Measurements from ENCODE around the gene PLXNB2. TPM values are rescaled to one million over a fixed set of nuclear protein-coding genes. Genes with fewer than 3 reads are reported as not detected.
A peak's percentile ranks its signal among the peaks of the same experiment; 100 is the strongest.

The PLXNB2 gene
- total and polyA plus RNA-seq, 4 donors: 123 to 310 (median 173) TPM

DNA sequence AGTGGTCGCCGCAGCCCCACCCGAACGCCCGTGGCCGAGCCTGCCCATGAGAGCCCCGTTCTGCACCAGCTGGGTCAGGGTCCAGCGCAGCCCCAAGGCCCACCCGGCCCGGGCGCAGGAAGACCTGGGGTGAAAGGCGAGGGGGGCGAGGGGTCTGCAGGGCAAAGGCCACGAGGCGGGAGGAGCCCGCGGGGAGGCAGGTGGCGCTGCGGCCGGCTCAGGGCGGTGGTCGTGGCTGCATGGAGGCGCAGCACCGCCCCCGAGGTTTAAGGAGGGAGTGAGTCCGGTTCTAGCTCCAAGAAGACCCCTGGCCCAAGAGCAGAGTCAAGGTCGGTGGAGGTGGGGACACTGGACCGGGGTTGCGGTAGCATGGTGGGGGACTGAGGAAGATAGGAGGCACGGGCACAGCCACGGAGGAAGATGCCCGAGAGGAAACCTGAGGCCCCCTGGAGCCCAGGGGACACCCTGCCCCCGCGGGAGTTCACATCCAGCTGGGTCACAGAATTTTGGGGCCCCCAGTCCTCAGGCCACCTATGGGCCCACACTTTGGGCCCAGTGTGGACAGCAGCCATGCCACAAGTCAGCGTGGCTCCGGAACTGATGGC is 55.9 kb downstream of the PLXNB2 start:
- H3K4me3 ChIP-seq: no peak overlapping the region
- peak overlapping the region in 1 of 2 donors; percentile 5 for H3K27ac ChIP-seq (ENCODE audit: low read depth in 1 of 2, low read length in 1 of 2)
- peaks cover 0 to 13% (median 10%) of the 10 kb centered on the region in 4 donors for H3K36me3 ChIP-seq (ENCODE audit: control insufficient read depth in 4 of 4, insufficient read depth in 4 of 4, low read length in 4 of 4)
- DNase-seq: no peak
- TF ChIP-seq, protein P1, sequence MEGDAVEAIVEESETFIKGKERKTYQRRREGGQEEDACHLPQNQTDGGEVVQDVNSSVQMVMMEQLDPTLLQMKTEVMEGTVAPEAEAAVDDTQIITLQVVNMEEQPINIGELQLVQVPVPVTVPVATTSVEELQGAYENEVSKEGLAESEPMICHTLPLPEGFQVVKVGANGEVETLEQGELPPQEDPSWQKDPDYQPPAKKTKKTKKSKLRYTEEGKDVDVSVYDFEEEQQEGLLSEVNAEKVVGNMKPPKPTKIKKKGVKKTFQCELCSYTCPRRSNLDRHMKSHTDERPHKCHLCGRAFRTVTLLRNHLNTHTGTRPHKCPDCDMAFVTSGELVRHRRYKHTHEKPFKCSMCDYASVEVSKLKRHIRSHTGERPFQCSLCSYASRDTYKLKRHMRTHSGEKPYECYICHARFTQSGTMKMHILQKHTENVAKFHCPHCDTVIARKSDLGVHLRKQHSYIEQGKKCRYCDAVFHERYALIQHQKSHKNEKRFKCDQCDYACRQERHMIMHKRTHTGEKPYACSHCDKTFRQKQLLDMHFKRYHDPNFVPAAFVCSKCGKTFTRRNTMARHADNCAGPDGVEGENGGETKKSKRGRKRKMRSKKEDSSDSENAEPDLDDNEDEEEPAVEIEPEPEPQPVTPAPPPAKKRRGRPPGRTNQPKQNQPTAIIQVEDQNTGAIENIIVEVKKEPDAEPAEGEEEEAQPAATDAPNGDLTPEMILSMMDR (IDR thresholded peaks at IDR 0.05; ENCODE audit: control extremely low read depth, extremely low read depth): no peak
- WGBS, 2 donors: 8 to 9% methylated on average over 36 of the region's 36 CpGs
- no peak for ATAC-seq (ENCODE audit: insufficient read depth, low FRiP score)
- no peaks in the 10 kb centered on the region for H3K9me3 ChIP-seq (ENCODE audit: control insufficient read depth in 4 of 4, insufficient read depth in 3 of 4, low read length in 3 of 4)
- no peaks in the 10 kb centered on the region for H3K27me3 ChIP-seq (ENCODE audit: control insufficient read depth in 3 of 3, insufficient read depth in 3 of 3, low read length in 2 of 3)
- H3K4me1 ChIP-seq (ENCODE audit: control insufficient read depth in 5 of 5, insufficient read depth in 5 of 5, low read length in 5 of 5): peaks cover 3 to 13% (median 8%) of the 10 kb centered on the region in 5 donors
- no peak overlapping the region for H3K9ac ChIP-seq (ENCODE audit: insufficient read depth in 1 of 2, low read length in 2 of 2)

DNA sequence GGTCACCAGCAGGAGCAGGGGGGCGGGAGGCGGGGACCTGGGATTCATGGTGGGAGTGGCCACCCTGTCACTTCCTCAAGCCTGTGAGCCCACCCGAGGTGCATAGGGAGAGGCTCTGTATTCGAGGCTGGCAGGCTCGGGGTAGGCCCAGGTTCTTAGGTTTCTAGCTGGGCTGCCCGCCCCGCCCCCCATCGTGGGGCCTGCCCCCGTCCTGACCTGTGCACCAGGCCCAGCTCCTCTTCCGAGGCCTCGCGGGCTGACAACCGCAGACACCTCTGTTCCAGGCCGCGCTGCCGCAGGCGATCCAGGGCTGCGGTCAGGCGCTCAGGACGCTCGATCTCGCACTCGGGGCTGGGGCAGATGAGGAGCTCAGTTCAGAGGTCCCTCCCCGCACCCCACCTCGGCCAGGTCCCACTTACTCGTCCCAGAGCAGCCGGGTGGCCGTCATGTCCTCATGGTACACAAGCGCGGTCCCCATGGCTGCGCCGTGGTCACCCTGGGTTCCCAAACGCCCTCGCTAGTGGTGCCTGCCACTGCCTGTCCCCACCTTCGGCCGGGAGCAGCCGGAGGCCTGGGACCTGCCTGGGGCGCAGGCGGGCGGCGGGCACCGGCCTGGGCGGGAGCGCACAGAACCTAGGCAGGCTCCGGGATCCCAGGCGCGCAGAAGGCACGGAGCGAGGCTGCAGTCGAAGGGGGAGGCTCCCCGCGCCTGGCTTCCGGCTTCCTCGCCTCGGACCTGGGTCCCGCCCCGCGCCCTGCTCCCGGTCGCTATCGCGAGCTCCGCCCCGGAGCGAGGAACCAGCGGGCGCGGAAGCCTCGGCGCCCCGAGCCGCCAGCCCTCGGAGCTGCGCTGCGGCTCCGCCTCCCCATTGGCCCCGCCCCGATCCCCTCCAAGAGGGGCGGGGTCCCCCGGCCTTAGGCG is 56.6 kb downstream of the PLXNB2 start, which contains the start of gene HDAC10:
Gene HDAC10 (minus strand): TSS at position 711 of the 922 bp plus-strand sequence. CDS start 233 bp downstream, at position 478.
- peaks cover 3 to 15% (median 8%) of the 10 kb centered on the region in 5 donors for H3K4me1 ChIP-seq (ENCODE audit: control insufficient read depth in 5 of 5, insufficient read depth in 5 of 5, low read length in 5 of 5)
- H3K27me3 ChIP-seq (ENCODE audit: control insufficient read depth in 3 of 3, insufficient read depth in 3 of 3, low read length in 2 of 3): no peaks in the 10 kb centered on the region
- H3K9ac ChIP-seq (ENCODE audit: insufficient read depth in 1 of 2, low read length in 2 of 2): peak within 1 kb of the TSS in 1 of 2 donors; percentile 32
- ATAC-seq (ENCODE audit: insufficient read depth, low FRiP score) (peak; percentile 86), DNase-seq (peak; percentile 77 to 88 (median 83))
- WGBS, 2 donors: 1 to 2% methylated on average over 80 to 81 of the region's 81 CpGs
- peak within 1 kb of the TSS; percentile 57 for H3K4me3 ChIP-seq
- peaks cover 0 to 19% (median 14%) of the 10 kb centered on the region in 4 donors for H3K36me3 ChIP-seq (ENCODE audit: control insufficient read depth in 4 of 4, insufficient read depth in 4 of 4, low read length in 4 of 4)
- H3K9me3 ChIP-seq (ENCODE audit: control insufficient read depth in 4 of 4, insufficient read depth in 3 of 4, low read length in 3 of 4): no peaks in the 10 kb centered on the region
- TF ChIP-seq, protein P1 (IDR thresholded peaks at IDR 0.05; ENCODE audit: control extremely low read depth, extremely low read depth): no peak
- peak within 1 kb of the TSS in 1 of 2 donors; percentile 79 for H3K27ac ChIP-seq (ENCODE audit: low read depth in 1 of 2, low read length in 1 of 2)

DNA sequence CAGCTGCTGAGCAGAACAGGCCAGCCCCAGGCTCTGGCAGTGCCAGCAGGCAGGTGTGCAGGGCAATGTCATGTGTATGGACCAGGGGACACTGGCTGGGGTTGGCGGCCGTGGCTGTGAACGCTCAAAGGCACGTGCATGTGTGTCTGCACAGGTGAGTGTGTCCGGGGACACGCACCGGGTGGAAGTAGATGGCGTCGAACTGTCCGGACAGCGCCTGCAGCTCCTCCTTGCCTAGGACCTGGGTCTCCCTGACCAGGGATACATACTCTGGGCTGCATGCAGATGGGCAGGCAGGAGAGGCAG is 57.2 kb downstream of the PLXNB2 start:
- H3K36me3 ChIP-seq (ENCODE audit: control insufficient read depth in 4 of 4, insufficient read depth in 4 of 4, low read length in 4 of 4): peaks cover 0 to 19% (median 14%) of the 10 kb centered on the region in 4 donors
- WGBS, 2 donors: 74 to 78% methylated on average over 11 of the region's 11 CpGs
- H3K9me3 ChIP-seq (ENCODE audit: control insufficient read depth in 4 of 4, insufficient read depth in 3 of 4, low read length in 3 of 4): no peaks in the 10 kb centered on the region
- no peaks in the 10 kb centered on the region for H3K27me3 ChIP-seq (ENCODE audit: control insufficient read depth in 3 of 3, insufficient read depth in 3 of 3, low read length in 2 of 3)
- no peak overlapping the region for H3K9ac ChIP-seq (ENCODE audit: insufficient read depth in 1 of 2, low read length in 2 of 2)
- no peak overlapping the region for H3K4me3 ChIP-seq
- TF ChIP-seq, protein P1 (IDR thresholded peaks at IDR 0.05; ENCODE audit: control extremely low read depth, extremely low read depth): no peak
- no peak for ATAC-seq (ENCODE audit: insufficient read depth, low FRiP score)
- peaks cover 3 to 19% (median 8%) of the 10 kb centered on the region in 5 donors for H3K4me1 ChIP-seq (ENCODE audit: control insufficient read depth in 5 of 5, insufficient read depth in 5 of 5, low read length in 5 of 5)
- DNase-seq: no peak
- no peak overlapping the region for H3K27ac ChIP-seq (ENCODE audit: low read depth in 1 of 2, low read length in 1 of 2)
